Measurements from ENCODE around the gene SMAD9. TPM values are rescaled to one million over a fixed set of nuclear protein-coding genes. Genes with fewer than 3 reads are reported as not detected.

SMAD9 gene
- total and polyA plus RNA-seq, 2 of the 13 experiments (the other 11 are each of a cell fraction or from before 2014, with no cell fraction given) = 4.2 to 7.7 TPM

DNA sequence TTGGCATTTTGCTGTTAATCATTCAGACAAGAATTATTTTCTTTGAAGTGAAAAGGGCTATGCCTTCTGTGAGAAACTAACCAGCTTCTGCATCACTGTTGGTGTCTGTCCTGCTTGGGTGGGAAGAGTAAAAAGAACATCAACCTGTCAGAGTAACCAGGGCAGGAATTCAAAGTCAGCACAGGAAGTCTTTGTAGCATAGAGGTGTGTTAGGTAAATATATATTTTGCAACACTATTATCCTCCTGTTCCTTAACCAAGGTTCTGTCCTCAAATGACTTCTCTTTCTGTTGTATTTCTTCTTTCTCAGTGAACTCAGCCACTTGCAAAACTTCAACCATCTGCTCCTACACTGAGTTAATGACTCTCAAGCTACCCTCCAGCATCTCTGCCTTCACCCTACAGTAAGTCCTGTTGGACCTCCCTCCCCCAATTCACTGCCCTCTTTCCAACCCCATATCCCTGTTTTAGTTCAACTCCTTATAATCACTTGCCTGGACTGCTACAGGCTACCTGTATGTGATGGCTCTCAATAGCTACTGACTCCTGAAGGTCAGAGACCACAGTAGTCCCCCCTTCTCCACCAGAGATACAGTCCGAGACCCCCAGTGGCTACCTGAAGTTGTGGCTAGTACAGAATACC, 49.9 kb downstream of the SMAD9 start (continued):
- TF ChIP-seq ZNF775 (CRISPR knock-in tag; IDR thresholded peaks at IDR 0.05; ENCODE audit: borderline replicate concordance) = no peak
- TF ChIP-seq HNF4A (CRISPR knock-in tag; IDR thresholded peaks at IDR 0.05) = 0 out of 2 replicates have a peak, but pooled peaks have one; percentile 33
- TF ChIP-seq ZNF251 (CRISPR knock-in tag; IDR thresholded peaks at IDR 0.05) = no peak
- TF ChIP-seq RAD51 (IDR thresholded peaks at IDR 0.05; ENCODE audit: borderline replicate concordance) = no peak
- TF ChIP-seq KLF16 (CRISPR knock-in tag; IDR thresholded peaks at IDR 0.05) = peak in 1 of 2 experiments; percentile 36; a peak in 1 of 4 replicates
- TF ChIP-seq ZNF619 (CRISPR knock-in tag; IDR thresholded peaks at IDR 0.05) = no peak
- no peak for TF ChIP-seq ZNF607 (CRISPR knock-in tag; IDR thresholded peaks at IDR 0.05; ENCODE audit: borderline replicate concordance)
- TF ChIP-seq BRD4 (CRISPR knock-in tag; IDR thresholded peaks at IDR 0.05) = no peak
- TF ChIP-seq POLR2A (IDR thresholded peaks at IDR 0.05; ENCODE audit: insufficient read depth in 1 of 2, low read depth in 2 of 2, low read length in 2 of 2) = no peak
- TF ChIP-seq, protein P1, sequence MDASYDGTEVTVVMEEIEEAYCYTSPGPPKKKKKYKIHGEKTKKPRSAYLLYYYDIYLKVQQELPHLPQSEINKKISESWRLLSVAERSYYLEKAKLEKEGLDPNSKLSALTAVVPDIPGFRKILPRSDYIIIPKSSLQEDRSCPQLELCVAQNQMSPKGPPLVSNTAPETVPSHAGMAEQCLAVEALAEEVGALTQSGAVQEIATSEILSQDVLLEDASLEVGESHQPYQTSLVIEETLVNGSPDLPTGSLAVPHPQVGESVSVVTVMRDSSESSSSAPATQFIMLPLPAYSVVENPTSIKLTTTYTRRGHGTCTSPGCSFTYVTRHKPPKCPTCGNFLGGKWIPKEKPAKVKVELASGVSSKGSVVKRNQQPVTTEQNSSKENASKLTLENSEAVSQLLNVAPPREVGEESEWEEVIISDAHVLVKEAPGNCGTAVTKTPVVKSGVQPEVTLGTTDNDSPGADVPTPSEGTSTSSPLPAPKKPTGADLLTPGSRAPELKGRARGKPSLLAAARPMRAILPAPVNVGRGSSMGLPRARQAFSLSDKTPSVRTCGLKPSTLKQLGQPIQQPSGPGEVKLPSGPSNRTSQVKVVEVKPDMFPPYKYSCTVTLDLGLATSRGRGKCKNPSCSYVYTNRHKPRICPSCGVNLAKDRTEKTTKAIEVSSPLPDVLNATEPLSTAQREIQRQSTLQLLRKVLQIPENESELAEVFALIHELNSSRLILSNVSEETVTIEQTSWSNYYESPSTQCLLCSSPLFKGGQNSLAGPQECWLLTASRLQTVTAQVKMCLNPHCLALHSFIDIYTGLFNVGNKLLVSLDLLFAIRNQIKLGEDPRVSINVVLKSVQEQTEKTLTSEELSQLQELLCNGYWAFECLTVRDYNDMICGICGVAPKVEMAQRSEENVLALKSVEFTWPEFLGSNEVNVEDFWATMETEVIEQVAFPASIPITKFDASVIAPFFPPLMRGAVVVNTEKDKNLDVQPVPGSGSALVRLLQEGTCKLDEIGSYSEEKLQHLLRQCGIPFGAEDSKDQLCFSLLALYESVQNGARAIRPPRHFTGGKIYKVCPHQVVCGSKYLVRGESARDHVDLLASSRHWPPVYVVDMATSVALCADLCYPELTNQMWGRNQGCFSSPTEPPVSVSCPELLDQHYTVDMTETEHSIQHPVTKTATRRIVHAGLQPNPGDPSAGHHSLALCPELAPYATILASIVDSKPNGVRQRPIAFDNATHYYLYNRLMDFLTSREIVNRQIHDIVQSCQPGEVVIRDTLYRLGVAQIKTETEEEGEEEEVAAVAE (CRISPR knock-in tag; IDR thresholded peaks at IDR 0.05; ENCODE audit: borderline replicate concordance) = no peak
- TF ChIP-seq MTA1 (CRISPR knock-in tag; IDR thresholded peaks at IDR 0.05; ENCODE audit: borderline replicate concordance) = no peak
- TF ChIP-seq, protein P2, sequence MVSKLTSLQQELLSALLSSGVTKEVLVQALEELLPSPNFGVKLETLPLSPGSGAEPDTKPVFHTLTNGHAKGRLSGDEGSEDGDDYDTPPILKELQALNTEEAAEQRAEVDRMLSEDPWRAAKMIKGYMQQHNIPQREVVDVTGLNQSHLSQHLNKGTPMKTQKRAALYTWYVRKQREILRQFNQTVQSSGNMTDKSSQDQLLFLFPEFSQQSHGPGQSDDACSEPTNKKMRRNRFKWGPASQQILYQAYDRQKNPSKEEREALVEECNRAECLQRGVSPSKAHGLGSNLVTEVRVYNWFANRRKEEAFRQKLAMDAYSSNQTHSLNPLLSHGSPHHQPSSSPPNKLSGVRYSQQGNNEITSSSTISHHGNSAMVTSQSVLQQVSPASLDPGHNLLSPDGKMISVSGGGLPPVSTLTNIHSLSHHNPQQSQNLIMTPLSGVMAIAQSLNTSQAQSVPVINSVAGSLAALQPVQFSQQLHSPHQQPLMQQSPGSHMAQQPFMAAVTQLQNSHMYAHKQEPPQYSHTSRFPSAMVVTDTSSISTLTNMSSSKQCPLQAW (CRISPR knock-in tag; IDR thresholded peaks at IDR 0.05) = no peak
- no peak for TF ChIP-seq SMYD3 (CRISPR knock-in tag; IDR thresholded peaks at IDR 0.05)
- TF ChIP-seq, protein P3, sequence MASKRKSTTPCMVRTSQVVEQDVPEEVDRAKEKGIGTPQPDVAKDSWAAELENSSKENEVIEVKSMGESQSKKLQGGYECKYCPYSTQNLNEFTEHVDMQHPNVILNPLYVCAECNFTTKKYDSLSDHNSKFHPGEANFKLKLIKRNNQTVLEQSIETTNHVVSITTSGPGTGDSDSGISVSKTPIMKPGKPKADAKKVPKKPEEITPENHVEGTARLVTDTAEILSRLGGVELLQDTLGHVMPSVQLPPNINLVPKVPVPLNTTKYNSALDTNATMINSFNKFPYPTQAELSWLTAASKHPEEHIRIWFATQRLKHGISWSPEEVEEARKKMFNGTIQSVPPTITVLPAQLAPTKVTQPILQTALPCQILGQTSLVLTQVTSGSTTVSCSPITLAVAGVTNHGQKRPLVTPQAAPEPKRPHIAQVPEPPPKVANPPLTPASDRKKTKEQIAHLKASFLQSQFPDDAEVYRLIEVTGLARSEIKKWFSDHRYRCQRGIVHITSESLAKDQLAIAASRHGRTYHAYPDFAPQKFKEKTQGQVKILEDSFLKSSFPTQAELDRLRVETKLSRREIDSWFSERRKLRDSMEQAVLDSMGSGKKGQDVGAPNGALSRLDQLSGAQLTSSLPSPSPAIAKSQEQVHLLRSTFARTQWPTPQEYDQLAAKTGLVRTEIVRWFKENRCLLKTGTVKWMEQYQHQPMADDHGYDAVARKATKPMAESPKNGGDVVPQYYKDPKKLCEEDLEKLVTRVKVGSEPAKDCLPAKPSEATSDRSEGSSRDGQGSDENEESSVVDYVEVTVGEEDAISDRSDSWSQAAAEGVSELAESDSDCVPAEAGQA (IDR thresholded peaks at IDR 0.05; ENCODE audit: low read depth) = no peak
- TF ChIP-seq, protein P3 (CRISPR knock-in tag; IDR thresholded peaks at IDR 0.05; ENCODE audit: borderline replicate concordance) = no peak
- TF ChIP-seq, protein P4, sequence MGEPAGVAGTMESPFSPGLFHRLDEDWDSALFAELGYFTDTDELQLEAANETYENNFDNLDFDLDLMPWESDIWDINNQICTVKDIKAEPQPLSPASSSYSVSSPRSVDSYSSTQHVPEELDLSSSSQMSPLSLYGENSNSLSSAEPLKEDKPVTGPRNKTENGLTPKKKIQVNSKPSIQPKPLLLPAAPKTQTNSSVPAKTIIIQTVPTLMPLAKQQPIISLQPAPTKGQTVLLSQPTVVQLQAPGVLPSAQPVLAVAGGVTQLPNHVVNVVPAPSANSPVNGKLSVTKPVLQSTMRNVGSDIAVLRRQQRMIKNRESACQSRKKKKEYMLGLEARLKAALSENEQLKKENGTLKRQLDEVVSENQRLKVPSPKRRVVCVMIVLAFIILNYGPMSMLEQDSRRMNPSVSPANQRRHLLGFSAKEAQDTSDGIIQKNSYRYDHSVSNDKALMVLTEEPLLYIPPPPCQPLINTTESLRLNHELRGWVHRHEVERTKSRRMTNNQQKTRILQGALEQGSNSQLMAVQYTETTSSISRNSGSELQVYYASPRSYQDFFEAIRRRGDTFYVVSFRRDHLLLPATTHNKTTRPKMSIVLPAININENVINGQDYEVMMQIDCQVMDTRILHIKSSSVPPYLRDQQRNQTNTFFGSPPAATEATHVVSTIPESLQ (CRISPR knock-in tag; conservative IDR thresholded peaks at IDR 0.05) = no peak

Data from HepG2 (cell line).